SK-N-SH (cell line): Measurements from ENCODE around the gene DSCAM.

Source experiments
- EP300 ChIP-seq, 2 experiments: IDR thresholded peaks; 2 replicates each; pipeline versions ENCODE4 v1.4.0 to v1.6.1; 2012; ENCODE audit warnings: borderline replicate concordance in 1 of 2, low read depth in 1 of 2, low read length in 1 of 2
- FOXM1 ChIP-seq: IDR thresholded peaks from 2 replicates; pipeline ENCODE4 v1.4.0; 2012; ENCODE audit warnings: low read depth, mild to moderate bottlenecking
- GABPA ChIP-seq: IDR thresholded peaks from 2 replicates; pipeline ENCODE4 v1.4.0; 2012; ENCODE audit warnings: low read depth, mild to moderate bottlenecking
- TF ChIP-seq, protein P1 (sequence below): IDR thresholded peaks from 2 replicates; pipeline ENCODE4 v1.4.0; 2012; ENCODE audit warnings: low read depth, borderline replicate concordance
- TF ChIP-seq, protein P2 (sequence below): fragments of 200-600 bp; sonication (generic); IDR thresholded peaks from 2 replicates; pipeline ENCODE4 v1.6.1; 2017; ENCODE audit warnings: antibody characterized with exemption, mild to moderate bottlenecking, moderate library complexity

DNA sequence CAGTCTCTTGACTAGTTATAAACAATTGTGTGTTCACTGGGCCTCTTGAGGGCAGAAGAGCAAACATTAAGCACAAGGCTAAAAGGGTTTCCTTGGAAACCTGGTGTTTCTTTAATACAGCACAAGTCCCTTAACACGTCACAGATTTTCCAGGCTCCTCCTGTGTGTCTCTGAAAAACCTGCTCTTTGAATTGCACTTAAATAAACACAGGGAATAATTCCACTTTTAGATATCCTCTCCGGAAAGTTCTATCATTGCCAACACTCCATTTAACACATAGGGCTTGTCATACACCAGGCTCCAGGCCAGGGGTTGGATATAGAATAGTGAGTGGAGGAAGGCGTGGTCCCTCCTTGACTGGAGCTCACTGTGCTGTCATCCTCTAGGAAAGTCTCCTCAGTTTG, 442.6 kb downstream of the DSCAM start:
- TF ChIP-seq, protein P1, sequence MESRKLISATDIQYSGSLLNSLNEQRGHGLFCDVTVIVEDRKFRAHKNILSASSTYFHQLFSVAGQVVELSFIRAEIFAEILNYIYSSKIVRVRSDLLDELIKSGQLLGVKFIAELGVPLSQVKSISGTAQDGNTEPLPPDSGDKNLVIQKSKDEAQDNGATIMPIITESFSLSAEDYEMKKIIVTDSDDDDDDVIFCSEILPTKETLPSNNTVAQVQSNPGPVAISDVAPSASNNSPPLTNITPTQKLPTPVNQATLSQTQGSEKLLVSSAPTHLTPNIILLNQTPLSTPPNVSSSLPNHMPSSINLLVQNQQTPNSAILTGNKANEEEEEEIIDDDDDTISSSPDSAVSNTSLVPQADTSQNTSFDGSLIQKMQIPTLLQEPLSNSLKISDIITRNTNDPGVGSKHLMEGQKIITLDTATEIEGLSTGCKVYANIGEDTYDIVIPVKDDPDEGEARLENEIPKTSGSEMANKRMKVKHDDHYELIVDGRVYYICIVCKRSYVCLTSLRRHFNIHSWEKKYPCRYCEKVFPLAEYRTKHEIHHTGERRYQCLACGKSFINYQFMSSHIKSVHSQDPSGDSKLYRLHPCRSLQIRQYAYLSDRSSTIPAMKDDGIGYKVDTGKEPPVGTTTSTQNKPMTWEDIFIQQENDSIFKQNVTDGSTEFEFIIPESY = no peak
- no peak for TF ChIP-seq EP300 (IDR thresholded peaks at IDR 0.05; ENCODE audit: borderline replicate concordance in 1 of 2, low read depth in 1 of 2, low read length in 1 of 2)
- TF ChIP-seq, protein P2, sequence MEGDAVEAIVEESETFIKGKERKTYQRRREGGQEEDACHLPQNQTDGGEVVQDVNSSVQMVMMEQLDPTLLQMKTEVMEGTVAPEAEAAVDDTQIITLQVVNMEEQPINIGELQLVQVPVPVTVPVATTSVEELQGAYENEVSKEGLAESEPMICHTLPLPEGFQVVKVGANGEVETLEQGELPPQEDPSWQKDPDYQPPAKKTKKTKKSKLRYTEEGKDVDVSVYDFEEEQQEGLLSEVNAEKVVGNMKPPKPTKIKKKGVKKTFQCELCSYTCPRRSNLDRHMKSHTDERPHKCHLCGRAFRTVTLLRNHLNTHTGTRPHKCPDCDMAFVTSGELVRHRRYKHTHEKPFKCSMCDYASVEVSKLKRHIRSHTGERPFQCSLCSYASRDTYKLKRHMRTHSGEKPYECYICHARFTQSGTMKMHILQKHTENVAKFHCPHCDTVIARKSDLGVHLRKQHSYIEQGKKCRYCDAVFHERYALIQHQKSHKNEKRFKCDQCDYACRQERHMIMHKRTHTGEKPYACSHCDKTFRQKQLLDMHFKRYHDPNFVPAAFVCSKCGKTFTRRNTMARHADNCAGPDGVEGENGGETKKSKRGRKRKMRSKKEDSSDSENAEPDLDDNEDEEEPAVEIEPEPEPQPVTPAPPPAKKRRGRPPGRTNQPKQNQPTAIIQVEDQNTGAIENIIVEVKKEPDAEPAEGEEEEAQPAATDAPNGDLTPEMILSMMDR = no peak
- no peak for TF ChIP-seq GABPA
- no peak for TF ChIP-seq FOXM1
